Pons (tissue), 1 donor: ENCODE results near the gene SLC25A11.
A peak's percentile ranks its signal among the peaks of the same experiment; 100 is the strongest.
"Not testable (repeated sequence)": the region's sequence is repeated elsewhere in the genome, so short reads cannot be mapped to it uniquely, and the experiment has no call there.

ENCODE experiments used
- DNase-seq: peaks from one replicate; pipeline ENCODE4 v3.0.0-alpha.2; 2016; ENCODE audit warnings: low spot score

Gene SLC25A11

GRCh38 chr17:4945176-4945943 lies 5.5 kb upstream of the SLC25A11 start:
- peak; percentile 36 for DNase-seq

- DNase-seq = no peak
Measured at GRCh38 chr17:4944554-4945175, 4.8 kb upstream of the SLC25A11 start.

DNA sequence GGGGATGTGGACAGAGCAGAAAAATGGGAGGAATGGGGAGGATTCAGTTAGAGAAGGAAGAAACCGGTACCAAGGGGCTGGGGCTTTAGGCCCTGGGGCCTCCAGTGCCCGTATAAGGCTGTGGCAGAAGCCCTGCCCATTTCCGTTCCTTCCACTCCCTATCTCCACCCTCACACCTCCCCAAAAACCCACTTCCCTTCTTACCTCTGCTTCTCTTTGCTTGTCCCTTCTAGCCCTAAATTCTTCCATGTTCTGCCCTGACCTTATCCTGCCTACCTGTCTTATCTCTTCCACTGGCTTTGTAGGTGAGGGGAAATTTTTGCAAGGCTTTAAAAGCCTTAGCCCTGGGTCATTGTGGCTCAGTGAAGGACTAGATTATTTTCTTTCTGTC lies 4.3 kb upstream of the SLC25A11 start:
- no peak for DNase-seq

DNA sequence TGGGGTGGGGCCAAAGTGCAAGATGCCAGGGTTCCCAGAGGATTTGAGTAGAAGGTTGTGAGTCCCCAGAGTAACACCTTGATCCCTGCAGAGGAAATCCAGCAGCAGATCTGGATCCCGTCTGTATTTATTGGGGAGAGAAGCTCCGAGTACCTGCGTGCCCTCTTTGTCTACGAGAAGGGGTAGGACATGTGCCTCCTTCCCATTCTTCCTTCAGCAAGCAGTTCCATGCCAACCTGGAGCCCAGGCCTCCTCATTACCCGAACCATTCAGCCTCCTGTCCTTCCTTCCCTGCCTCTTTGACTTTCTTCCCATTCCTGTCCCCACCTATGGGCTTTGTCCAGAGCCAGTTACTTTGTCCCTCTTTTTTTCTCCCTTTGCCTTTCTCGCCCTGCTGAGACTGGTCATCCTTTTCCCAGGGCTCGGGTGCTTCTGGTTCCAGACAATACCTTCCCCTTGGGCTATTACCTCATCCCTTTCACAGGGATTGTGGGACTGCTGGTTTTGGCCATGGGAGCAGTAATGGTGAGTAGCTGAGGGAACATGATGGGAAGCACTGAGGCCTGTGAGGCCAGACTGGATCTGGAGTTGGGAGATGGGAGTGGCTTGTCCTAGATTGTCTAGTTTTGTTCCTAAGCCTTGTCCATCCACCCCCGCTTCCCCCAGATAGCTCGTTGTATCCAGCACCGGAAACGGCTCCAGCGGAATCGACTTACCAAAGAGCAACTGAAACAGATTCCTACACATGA lies 3.1 kb upstream of the SLC25A11 start:
- DNase-seq = no peak

GRCh38 chr17:4941319-4941610 lies 1.4 kb upstream of the SLC25A11 start:
- DNase-seq = no peak

GRCh38 chr17:4940555-4941318 lies 891 bp upstream of the SLC25A11 start:
- no peak for DNase-seq

DNA sequence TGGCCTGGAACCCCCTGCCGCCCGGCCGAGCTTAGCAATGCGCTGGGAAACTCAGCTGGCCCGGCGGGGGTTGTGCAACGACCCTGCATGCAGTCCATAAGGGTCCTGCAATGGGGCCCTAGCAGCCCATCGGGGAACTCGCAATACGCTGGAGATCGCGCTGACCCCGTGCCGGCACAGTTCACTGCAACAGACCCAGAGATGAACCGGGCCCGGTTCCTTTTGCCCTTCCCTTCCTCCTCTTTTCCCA lies 375 bp downstream of the SLC25A11 start:
- DNase-seq = no peak

DNA sequence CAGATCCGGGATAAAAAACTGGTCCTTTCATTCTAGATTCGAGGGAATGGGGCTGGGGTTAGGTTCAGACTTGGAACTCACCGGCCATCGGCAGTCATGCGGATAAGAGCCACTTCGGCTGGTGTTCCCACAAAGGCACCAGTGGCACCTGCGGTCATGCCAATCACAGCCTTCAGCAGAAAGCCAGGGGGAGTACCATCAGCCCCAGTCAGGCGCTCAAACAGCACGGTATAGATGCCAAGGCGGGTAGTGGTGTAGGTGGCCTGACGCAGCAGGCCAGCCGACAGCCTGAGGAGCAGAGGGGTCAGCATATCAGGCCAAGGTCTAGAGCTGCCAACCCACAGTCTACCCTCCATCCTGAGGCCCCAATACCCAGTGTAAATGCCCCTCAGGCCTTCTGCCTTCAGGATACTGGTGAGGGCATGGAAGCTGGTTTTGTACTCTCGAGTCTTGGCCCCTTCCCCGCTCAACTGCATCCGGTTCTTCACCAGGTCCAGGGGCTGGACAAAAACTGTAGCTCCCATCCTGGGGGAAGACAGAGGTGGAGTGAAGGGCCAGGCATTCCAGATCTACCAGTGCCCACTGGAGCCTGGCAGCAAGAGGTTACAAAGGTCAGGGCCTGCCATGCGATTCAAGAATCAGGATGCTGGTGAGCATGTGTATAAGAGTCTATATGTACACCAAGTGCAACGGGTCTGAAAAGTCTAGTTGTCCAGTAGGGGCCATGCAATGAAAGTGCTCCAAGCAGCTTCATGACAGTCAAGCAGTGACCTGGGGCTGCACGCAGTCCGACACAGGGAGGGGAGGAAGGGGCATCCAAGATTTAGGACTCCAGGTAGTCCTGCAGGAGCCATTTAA lies 929 bp downstream of the SLC25A11 start:
- no peak for DNase-seq

- DNase-seq = no peak
Measured at GRCh38 chr17:4938069-4938491, 1.8 kb downstream of the SLC25A11 start.

DNA sequence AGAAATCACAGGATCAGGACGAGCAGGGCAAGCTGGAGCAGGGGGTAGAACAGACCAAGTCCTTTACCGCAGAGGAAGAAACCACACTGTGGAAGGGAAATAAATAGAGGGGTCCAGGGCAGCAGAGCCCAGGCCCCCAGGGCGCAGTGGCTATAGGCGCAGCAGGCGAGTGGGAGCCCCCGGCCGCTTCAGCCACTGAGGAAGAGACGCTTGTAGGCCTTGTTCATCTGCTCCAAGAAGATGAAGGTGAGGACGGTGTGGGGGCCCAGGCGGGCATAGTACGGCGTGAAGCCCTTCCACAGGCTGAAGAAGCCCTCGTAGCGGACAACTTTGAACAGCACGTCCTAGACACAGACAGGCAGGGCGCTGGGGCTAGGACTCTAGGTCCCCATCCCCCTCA lies 2.3 kb downstream of the SLC25A11 start:
- DNase-seq = no peak

DNA sequence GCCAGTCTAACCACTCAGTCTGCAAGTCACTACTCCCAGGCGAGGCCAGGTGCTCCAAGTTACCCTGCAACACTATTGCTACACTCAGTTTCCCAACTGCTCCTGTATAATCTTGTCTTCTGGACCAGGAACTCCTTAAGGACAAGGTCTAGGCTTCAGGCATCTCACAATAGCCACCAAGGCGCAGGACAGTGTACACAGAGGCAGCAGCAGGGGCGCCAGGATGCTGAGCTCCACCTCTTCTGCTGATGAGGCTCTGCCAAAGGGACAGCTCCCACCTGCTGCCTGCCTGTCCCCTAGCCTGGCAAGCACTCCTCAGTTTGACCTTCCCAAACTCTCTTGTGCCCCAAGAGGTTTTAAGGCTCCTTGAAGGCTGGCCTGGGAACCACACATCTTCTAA lies 3.4 kb downstream of the SLC25A11 start:
- no peak for DNase-seq

DNA sequence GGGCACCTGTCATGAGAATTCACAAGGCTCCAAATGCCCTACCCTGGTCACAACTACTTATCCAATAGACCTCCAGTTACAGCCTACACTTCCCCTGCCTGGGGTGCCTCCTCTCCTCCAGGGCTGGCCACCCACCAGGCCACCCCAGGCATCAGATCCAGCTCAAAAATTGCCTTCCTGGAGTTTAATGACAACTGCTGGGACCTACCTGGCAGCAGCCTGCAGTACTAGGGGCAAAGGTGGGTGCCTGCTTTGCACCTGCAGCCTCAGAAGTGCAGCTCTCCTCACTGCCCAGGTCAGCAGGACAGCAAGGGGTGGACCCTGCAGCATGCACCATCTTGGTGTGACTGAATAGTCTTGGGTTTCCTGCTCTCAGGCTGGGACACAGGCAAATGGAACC lies 4.2 kb downstream of the SLC25A11 start:
- DNase-seq = no peak

DNA sequence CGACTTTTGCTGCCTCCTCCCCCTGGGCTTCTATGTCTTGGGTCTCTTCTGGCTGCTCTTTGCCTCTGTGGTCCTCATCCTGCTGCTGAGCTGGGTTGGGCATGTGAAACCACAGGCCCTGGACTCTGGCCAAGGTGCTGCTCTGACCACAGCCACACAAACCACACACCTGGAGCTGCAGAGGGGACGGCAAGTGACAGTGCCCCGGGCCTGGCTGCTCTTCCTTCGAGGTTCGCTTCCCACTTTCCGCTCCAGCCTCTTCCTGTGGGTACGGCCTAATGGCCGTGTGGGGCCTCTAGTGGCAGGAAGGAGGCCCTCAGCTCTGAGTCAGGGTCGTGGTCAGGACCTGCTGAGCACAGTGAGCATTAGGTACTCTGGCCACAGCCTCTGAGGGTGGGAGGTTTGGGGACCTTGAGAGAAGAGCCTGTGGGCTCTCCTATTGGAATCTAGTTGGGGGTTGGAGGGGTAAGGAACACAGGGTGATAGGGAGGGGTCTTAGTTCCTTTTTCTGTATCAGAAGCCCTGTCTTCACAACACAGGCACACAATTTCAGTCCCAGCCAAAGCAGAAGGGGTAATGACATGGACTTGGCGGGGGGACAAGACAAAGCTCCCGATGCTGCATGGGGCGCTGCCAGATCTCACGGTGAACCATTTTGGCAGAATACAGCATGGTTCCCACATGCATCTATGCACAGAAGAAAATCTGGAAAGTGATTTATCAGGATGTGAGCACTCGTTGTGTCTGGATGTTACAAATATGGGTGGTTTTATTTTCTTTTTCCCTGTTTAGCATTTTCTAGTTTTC lies 5.5 kb downstream of the SLC25A11 start:
- no peak for DNase-seq

- DNase-seq = no peak
Measured at GRCh38 chr17:4933646-4934045, 6.2 kb downstream of the SLC25A11 start.

DNA sequence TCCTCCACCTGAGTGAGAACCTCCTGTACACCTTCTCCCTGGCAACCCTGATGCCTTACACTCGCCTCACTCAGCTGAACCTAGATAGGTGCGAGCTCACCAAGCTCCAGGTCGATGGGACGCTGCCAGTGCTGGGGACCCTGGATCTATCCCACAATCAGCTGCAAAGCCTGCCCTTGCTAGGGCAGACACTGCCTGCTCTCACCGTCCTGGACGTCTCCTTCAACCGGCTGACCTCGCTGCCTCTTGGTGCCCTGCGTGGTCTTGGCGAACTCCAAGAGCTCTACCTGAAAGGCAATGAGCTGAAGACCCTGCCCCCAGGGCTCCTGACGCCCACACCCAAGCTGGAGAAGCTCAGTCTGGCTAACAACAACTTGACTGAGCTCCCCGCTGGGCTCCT lies 7.1 kb downstream of the SLC25A11 start:
- DNase-seq = no peak

DNA sequence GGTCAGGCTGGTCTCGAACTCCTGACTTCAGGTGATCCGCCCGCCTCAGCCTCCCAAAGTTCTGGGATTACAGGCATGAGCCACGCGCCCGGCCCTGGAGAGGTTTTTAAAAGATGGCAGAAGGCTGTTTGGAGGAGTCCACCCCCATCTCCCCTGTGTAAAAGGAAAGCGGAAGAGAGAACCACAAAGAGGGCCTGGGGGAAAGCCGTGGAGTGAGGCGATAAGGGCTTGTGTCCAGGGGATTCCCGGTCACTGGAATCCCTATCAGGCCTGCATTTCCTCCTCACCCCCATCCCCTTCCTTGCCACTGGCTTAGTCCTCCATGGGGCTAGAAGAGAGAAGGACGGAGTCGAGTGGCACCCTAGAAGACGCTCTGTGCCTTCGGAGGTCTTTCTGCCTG lies 7.9 kb downstream of the SLC25A11 start, which contains the start of gene GP1BA:
Gene GP1BA, plus strand, starts transcription at position 315 of the 400 bp plus-strand sequence. CDS start 328 bp downstream, outside the sequence.
- DNase-seq = no peak

GRCh38 chr17:4928881-4929280 lies 11.0 kb downstream of the SLC25A11 start:
- no peak for DNase-seq

GRCh38 chr17:4926577-4927335 lies 13.1 kb downstream of the SLC25A11 start:
- DNase-seq = not testable (repeated sequence)

GRCh38 chr17:4921320-4921719 lies 18.5 kb downstream of the SLC25A11 start:
- DNase-seq = no peak
